ENCODE measurements around the gene OCIAD1.
"Not testable (repeated sequence)": the region's sequence is repeated elsewhere in the genome, so short reads cannot be mapped to it uniquely, and the experiment has no call there.

OCIAD1 gene

DNA sequence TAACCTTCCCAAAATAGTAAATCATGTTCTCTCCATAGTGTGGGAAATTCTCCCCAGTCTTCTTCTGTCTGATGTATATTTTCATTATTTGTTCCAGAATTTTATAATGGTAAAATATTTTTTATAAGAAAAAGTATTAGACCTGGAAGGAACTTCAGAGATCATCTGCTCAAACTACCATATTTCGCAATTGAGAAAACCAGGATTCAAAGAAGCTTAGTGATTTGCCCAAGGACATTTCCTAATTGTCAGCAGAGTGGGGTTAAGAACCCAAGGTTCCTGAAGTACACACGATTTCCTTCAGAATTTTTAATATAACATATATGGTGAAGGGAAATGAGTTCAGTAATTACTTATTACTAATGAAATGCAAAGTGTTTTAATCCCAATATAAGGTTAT is 24.1 kb downstream of the OCIAD1 start:
- H3K4me3 ChIP-seq (ENCODE audit: low read depth, low read length) = no peak overlapping the region
- H3K27ac ChIP-seq (ENCODE audit: low read depth, low read length) = no peak overlapping the region
- no peak overlapping the region for H3K9ac ChIP-seq (ENCODE audit: low read depth, low read length)
- H3K36me3 ChIP-seq (ENCODE audit: control insufficient read depth, insufficient read depth, low read length) = peaks cover 94% of the 10 kb centered on the region
- no peaks in the 10 kb centered on the region for H3K27me3 ChIP-seq (ENCODE audit: control insufficient read depth, insufficient read depth, low read length)
- H3K4me1 ChIP-seq (ENCODE audit: control insufficient read depth, insufficient read depth, low read length) = no peaks in the 10 kb centered on the region
- no peaks in the 10 kb centered on the region for H3K9me3 ChIP-seq (ENCODE audit: control insufficient read depth, insufficient read depth, low read length)

GRCh38 chr4:48858130-48858529 is 27.2 kb downstream of the OCIAD1 start:
- Histone ChIP-seq H3K36me3 (ENCODE audit: control insufficient read depth, insufficient read depth, low read length) (peaks cover 76% of the 10 kb centered on the region), H3K4me3 (ENCODE audit: low read depth, low read length) (no peak overlapping the region), H3K27ac (ENCODE audit: low read depth, low read length) (no peak overlapping the region), H3K9ac (ENCODE audit: low read depth, low read length) (no peak overlapping the region), H3K9me3 (ENCODE audit: control insufficient read depth, insufficient read depth, low read length) (no peaks in the 10 kb centered on the region), H3K27me3 (ENCODE audit: control insufficient read depth, insufficient read depth, low read length) (no peaks in the 10 kb centered on the region), H3K4me1 (ENCODE audit: control insufficient read depth, insufficient read depth, low read length) (no peaks in the 10 kb centered on the region)

DNA sequence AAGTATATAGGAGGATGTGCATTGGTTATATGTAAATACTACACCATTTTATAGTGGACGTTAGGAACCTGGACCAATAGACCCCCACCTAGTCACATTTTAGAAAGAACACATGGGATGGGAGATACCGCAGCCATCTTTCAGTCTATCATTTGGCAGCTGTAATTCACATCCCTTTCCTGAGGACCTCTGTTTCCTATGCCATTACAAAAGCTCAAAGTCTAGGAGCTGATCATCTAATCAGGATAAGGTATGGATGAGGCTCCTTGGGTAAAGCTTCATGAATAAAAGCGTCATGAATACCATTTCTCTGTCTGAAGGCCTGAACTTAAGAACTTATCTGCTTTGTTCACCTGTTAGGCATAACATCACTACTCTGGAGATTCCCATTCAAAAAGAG is 31.1 kb downstream of the OCIAD1 start:
- Histone ChIP-seq H3K4me1 (ENCODE audit: control insufficient read depth, insufficient read depth, low read length) (no peaks in the 10 kb centered on the region), H3K9ac (ENCODE audit: low read depth, low read length) (no peak overlapping the region), H3K36me3 (ENCODE audit: control insufficient read depth, insufficient read depth, low read length) (peaks cover 41% of the 10 kb centered on the region), H3K4me3 (ENCODE audit: low read depth, low read length) (no peak overlapping the region), H3K9me3 (ENCODE audit: control insufficient read depth, insufficient read depth, low read length) (no peaks in the 10 kb centered on the region), H3K27ac (ENCODE audit: low read depth, low read length) (no peak overlapping the region), H3K27me3 (ENCODE audit: control insufficient read depth, insufficient read depth, low read length) (no peaks in the 10 kb centered on the region)

GRCh38 chr4:48862661-48863060 is 31.8 kb downstream of the OCIAD1 start:
- no peaks in the 10 kb centered on the region for H3K27me3 ChIP-seq (ENCODE audit: control insufficient read depth, insufficient read depth, low read length)
- no peaks in the 10 kb centered on the region for H3K9me3 ChIP-seq (ENCODE audit: control insufficient read depth, insufficient read depth, low read length)
- no peak overlapping the region for H3K4me3 ChIP-seq (ENCODE audit: low read depth, low read length)
- H3K27ac ChIP-seq (ENCODE audit: low read depth, low read length) = no peak overlapping the region
- H3K36me3 ChIP-seq (ENCODE audit: control insufficient read depth, insufficient read depth, low read length) = peaks cover 35% of the 10 kb centered on the region
- H3K4me1 ChIP-seq (ENCODE audit: control insufficient read depth, insufficient read depth, low read length) = no peaks in the 10 kb centered on the region
- H3K9ac ChIP-seq (ENCODE audit: low read depth, low read length) = no peak overlapping the region

DNA sequence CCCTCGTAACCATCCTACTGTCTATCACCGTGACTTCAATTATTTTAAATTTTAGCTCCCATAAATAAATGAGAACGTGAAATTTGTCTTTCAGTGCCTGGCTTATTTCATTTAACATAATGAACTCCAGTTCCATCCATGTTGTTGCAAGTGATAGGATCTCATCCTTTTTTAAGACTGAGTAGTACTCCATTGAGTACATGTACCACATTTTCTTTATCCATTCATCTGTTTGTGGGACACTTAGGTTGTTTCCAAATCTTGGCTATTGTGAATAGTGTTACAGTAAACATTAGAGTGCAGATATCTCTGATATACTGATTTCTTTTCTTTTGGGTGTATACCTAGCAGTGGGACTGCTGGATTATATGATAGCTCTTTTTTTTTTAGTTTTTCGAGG is 32.8 kb downstream of the OCIAD1 start:
- H3K9me3 ChIP-seq (ENCODE audit: control insufficient read depth, insufficient read depth, low read length) = no peaks in the 10 kb centered on the region
- H3K36me3 ChIP-seq (ENCODE audit: control insufficient read depth, insufficient read depth, low read length) = peaks cover 24% of the 10 kb centered on the region
- no peaks in the 10 kb centered on the region for H3K4me1 ChIP-seq (ENCODE audit: control insufficient read depth, insufficient read depth, low read length)
- H3K27ac ChIP-seq (ENCODE audit: low read depth, low read length) = no peak overlapping the region
- H3K27me3 ChIP-seq (ENCODE audit: control insufficient read depth, insufficient read depth, low read length) = no peaks in the 10 kb centered on the region
- no peak overlapping the region for H3K9ac ChIP-seq (ENCODE audit: low read depth, low read length)
- no peak overlapping the region for H3K4me3 ChIP-seq (ENCODE audit: low read depth, low read length)

DNA sequence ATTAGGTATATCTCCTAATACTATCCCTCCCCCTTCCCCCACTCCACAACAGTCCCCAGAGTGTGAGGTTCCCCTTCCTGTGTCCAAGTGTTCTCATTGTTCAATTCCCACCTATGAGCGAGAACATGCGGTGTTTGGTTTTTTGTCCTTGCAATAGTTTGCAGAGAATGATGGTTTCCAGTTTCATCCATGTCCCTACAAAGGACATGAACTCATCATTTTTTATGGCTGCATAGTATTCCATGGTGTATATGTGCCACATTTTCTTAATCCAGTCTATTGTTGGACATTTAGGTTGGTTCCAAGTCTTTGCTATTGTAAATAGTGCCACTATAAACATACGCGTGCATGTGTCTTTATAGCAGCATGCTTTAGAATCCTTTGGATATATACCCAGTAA is 33.8 kb downstream of the OCIAD1 start:
- peaks cover 14% of the 10 kb centered on the region for H3K36me3 ChIP-seq (ENCODE audit: control insufficient read depth, insufficient read depth, low read length)
- not testable (repeated sequence) for H3K27me3 ChIP-seq (ENCODE audit: control insufficient read depth, insufficient read depth, low read length); H3K9me3 ChIP-seq (ENCODE audit: control insufficient read depth, insufficient read depth, low read length); H3K27ac ChIP-seq (ENCODE audit: low read depth, low read length); H3K9ac ChIP-seq (ENCODE audit: low read depth, low read length); H3K4me1 ChIP-seq (ENCODE audit: control insufficient read depth, insufficient read depth, low read length); H3K4me3 ChIP-seq (ENCODE audit: low read depth, low read length)

GRCh38 chr4:48877827-48878535 is 47.1 kb downstream of the OCIAD1 start:
- H3K27ac ChIP-seq (ENCODE audit: low read depth, low read length) = no peak overlapping the region
- no peaks in the 10 kb centered on the region for H3K36me3 ChIP-seq (ENCODE audit: control insufficient read depth, insufficient read depth, low read length)
- H3K4me3 ChIP-seq (ENCODE audit: low read depth, low read length) = no peak overlapping the region
- H3K27me3 ChIP-seq (ENCODE audit: control insufficient read depth, insufficient read depth, low read length) = no peaks in the 10 kb centered on the region
- no peak overlapping the region for H3K9ac ChIP-seq (ENCODE audit: low read depth, low read length)
- no peaks in the 10 kb centered on the region for H3K9me3 ChIP-seq (ENCODE audit: control insufficient read depth, insufficient read depth, low read length)
- no peaks in the 10 kb centered on the region for H3K4me1 ChIP-seq (ENCODE audit: control insufficient read depth, insufficient read depth, low read length)

DNA sequence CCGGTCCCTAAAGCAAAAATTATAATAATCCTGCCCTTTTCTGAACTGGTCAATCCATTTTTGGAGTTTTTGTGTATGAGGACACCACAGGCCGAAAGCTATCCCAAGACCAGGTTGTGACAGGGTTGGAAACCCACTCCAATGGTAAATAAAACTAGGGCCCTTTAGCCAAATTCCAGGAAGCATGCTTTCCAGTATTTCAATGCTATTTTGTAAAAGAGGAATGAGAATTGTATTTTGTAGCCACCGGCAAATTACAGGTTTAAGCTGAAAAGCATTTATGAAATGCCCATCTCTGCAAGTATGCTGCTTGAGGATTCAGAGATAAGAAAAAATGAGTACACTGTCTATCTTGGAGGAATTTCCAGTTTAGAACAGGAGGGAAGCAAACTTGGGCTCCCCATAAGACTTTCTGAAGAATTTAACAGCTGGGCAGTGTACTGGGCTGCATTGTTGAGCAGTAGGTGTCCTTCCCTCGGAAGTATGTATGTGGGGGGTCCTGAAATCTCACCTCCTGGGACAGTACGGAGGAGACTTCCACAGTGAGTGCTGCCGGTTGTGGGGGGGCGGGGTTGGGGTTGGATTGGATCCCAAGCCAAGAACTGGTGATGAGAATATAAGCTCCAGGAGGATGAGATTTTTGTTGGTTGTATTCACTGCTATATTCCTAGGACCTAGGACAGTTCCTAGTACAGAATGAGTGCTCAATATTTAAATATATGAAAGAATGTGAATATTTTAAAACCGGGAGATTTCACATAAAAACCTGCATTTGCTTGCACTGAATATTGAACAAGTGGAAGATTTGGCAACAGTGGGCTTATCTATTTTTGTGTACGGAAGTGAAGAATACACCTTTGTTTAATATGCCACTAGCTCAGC is 48.9 kb downstream of the OCIAD1 start:
- H3K27me3 ChIP-seq (ENCODE audit: control insufficient read depth, insufficient read depth, low read length) = no peaks in the 10 kb centered on the region

GRCh38 chr4:48881646-48882045 is 50.8 kb downstream of the OCIAD1 start:
- H3K36me3 ChIP-seq (ENCODE audit: control insufficient read depth, insufficient read depth, low read length); H3K9ac ChIP-seq (ENCODE audit: low read depth, low read length); H3K4me1 ChIP-seq (ENCODE audit: control insufficient read depth, insufficient read depth, low read length); H3K27ac ChIP-seq (ENCODE audit: low read depth, low read length); H3K27me3 ChIP-seq (ENCODE audit: control insufficient read depth, insufficient read depth, low read length); H3K9me3 ChIP-seq (ENCODE audit: control insufficient read depth, insufficient read depth, low read length); H3K4me3 ChIP-seq (ENCODE audit: low read depth, low read length): not testable (repeated sequence)

More for the DNA sequence above, 48.9 kb downstream of the OCIAD1 start:
- Histone ChIP-seq H3K27ac (ENCODE audit: low read depth, low read length) (no peak overlapping the region), H3K9me3 (ENCODE audit: control insufficient read depth, insufficient read depth, low read length) (no peaks in the 10 kb centered on the region), H3K9ac (ENCODE audit: low read depth, low read length) (no peak overlapping the region), H3K36me3 (ENCODE audit: control insufficient read depth, insufficient read depth, low read length) (no peaks in the 10 kb centered on the region), H3K4me3 (ENCODE audit: low read depth, low read length) (no peak overlapping the region), H3K4me1 (ENCODE audit: control insufficient read depth, insufficient read depth, low read length) (no peaks in the 10 kb centered on the region)

DNA sequence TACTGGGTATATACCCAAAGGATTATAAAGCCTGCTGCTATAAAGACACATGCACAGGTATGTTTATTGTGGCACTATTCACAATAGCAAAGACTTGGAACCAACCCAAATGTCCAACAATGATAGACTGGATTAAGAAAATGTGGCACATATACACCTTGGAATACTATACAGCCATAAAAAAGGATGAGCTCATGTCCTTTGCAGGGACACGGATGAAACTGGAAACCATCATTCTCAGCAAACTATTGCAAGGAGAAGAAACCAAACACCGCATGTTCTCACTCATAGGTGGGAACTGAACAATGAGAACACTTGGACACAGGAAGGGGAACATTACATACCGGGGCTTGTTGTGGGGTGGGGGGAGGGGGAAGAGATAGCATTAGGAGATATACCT is 58.9 kb downstream of the OCIAD1 start:
- not testable (repeated sequence) for H3K27ac ChIP-seq (ENCODE audit: low read depth, low read length)

DNA sequence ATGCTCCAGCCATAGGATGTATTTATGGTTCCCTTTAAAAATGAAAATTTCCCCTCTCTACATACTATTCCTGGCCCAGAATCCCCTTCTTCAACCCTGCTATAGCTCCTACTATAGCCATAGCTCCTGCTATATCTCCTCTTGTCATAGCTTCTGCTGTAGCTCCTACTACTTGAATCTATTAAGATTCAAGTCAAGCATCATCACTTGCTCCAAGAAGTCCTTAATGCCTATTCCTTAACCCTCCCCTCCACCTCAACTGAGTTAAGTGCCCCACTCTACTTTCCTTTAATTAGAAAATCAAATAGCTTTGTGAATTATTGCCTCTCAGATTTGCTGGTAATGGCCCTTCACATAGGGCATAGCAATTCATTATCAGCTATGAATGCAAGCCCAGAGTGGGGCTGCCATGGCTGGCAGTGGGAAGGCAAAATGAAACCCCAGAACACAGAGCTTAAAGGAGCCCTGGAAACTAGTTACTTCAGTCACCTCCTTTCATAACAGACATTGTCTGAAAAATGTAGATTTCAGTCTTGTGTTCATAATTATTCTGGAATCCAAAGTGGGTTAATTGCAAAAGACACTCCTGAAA is 60.2 kb downstream of the OCIAD1 start:
- Histone ChIP-seq H3K9me3 (ENCODE audit: control insufficient read depth, insufficient read depth, low read length) (no peaks in the 10 kb centered on the region), H3K36me3 (ENCODE audit: control insufficient read depth, insufficient read depth, low read length) (peaks cover 53% of the 10 kb centered on the region), H3K27me3 (ENCODE audit: control insufficient read depth, insufficient read depth, low read length) (no peaks in the 10 kb centered on the region), H3K4me1 (ENCODE audit: control insufficient read depth, insufficient read depth, low read length) (no peaks in the 10 kb centered on the region), H3K4me3 (ENCODE audit: low read depth, low read length) (no peak overlapping the region), H3K9ac (ENCODE audit: low read depth, low read length) (no peak overlapping the region), H3K27ac (ENCODE audit: low read depth, low read length) (no peak overlapping the region)

More for the DNA sequence above, 58.9 kb downstream of the OCIAD1 start:
- not testable (repeated sequence) for H3K4me3 ChIP-seq (ENCODE audit: low read depth, low read length); H3K9me3 ChIP-seq (ENCODE audit: control insufficient read depth, insufficient read depth, low read length); H3K9ac ChIP-seq (ENCODE audit: low read depth, low read length); H3K27me3 ChIP-seq (ENCODE audit: control insufficient read depth, insufficient read depth, low read length); H3K4me1 ChIP-seq (ENCODE audit: control insufficient read depth, insufficient read depth, low read length)
- H3K36me3 ChIP-seq (ENCODE audit: control insufficient read depth, insufficient read depth, low read length) = peaks cover 40% of the 10 kb centered on the region

Measured in HUES48 (cell line).